ENCODE results near the gene PRKN. TPM values are rescaled to one million over a fixed set of nuclear protein-coding genes. Genes with fewer than 3 reads are reported as not detected.

Gene PRKN
- total and polyA plus RNA-seq, 5 donors from 2014 or later, result 0.24 to 3.7 (median 2.5) TPM

DNA sequence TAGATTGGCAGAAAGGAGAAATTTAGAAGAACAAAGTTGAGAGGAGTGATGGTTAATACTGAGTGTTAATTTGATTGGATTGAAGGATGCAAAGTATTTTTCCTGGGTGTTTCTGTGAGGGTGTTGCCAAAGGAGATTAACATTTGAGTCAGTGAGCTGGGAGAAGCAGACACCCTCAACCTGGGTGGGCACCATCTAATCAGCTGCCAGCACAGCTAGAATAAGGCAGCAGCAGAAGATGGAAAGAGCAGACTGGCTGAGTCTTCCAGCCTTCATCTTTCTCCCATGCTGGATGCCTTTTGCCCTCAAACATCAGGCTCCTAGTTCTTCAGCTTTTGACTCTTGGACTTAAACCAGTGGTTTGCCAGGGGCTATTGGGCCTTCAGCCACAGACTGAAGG lies 1016.1 kb downstream of the PRKN start:
- Mint-ChIP-seq H3K4me3 (no peak overlapping the region), H3K36me3 (no peaks in the 10 kb centered on the region), H3K4me1 (no peaks in the 10 kb centered on the region), H3K27me3 (no peaks in the 10 kb centered on the region), H3K27ac (no peak overlapping the region), H3K9me3 (peaks cover 0 to 6% (median 0%) of the 10 kb centered on the region in 7 donors)
- H3K4me3 ChIP-seq (ENCODE audit: low read depth, low read length), result no peak overlapping the region
- H3K27me3 ChIP-seq (ENCODE audit: control insufficient read depth, insufficient read depth, low read length), result no peaks in the 10 kb centered on the region
- no peak for ATAC-seq (ENCODE audit: low read depth in 2 of 2)
- no peak overlapping the region for H3K27ac ChIP-seq (ENCODE audit: insufficient read depth, low read length, poor library complexity, severe bottlenecking)
- DNase-seq, result no peak
- H3K9me3 ChIP-seq (ENCODE audit: control insufficient read depth in 2 of 2, low read length in 2 of 2), result no peaks in the 10 kb centered on the region
- H3K36me3 ChIP-seq (ENCODE audit: control insufficient read depth, insufficient read depth, low read length), result no peaks in the 10 kb centered on the region
- no peaks in the 10 kb centered on the region for H3K4me1 ChIP-seq (ENCODE audit: control insufficient read depth, insufficient read depth, low read length, poor library complexity, severe bottlenecking)

DNA sequence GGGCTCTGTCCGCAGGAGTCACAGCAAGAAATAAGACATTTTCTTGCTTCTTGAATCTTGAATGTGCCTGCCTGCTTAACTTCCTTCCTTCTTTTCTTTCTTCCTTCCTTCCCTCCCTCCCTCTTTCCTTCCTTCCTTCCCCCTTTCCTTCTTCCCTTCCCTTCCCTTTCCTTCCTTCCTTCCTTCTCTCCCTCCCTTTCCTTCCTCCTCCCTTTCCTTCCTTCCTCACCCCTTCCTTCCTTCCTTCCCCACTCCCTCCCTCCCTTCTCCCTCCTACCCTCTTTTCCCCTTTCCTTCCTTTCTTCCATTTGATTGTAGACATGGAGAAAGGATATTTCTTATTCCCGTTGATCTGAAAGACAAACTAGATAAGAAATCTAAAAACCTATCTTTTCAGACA lies 1016.9 kb downstream of the PRKN start:
- no peak for ATAC-seq (ENCODE audit: low read depth in 2 of 2)
- H3K36me3 ChIP-seq (ENCODE audit: control insufficient read depth, insufficient read depth, low read length), result no peaks in the 10 kb centered on the region
- no peak overlapping the region for H3K4me3 ChIP-seq (ENCODE audit: low read depth, low read length)
- H3K9me3 Mint-ChIP-seq, result peaks cover 0 to 6% (median 0%) of the 10 kb centered on the region in 7 donors
- no peaks in the 10 kb centered on the region for H3K4me1 Mint-ChIP-seq
- no peaks in the 10 kb centered on the region for H3K27me3 Mint-ChIP-seq
- no peaks in the 10 kb centered on the region for H3K27me3 ChIP-seq (ENCODE audit: control insufficient read depth, insufficient read depth, low read length)
- no peaks in the 10 kb centered on the region for H3K36me3 Mint-ChIP-seq
- DNase-seq, result no peak
- H3K27ac Mint-ChIP-seq, result no peak overlapping the region
- no peaks in the 10 kb centered on the region for H3K9me3 ChIP-seq (ENCODE audit: control insufficient read depth in 2 of 2, low read length in 2 of 2)
- no peak overlapping the region for H3K4me3 Mint-ChIP-seq
- no peak overlapping the region for H3K27ac ChIP-seq (ENCODE audit: insufficient read depth, low read length, poor library complexity, severe bottlenecking)
- H3K4me1 ChIP-seq (ENCODE audit: control insufficient read depth, insufficient read depth, low read length, poor library complexity, severe bottlenecking), result no peaks in the 10 kb centered on the region

DNA sequence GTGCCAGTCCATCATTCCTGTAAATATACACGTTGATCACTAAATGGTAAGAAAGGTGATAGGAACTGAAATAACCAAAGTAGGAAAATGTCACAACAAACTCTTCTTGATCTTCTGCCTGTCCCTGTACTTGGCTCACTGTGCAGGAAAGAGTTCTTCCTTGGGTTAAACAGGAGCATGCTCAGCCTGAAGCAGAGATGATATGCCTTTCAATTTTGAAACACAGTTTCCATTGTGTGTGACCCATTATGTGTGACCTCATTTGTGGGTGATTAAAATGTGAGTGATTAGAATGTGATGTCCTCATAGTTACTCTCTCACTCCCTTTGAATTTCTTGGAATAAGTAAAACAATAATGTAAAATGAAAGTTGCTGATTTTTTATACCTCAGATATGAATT lies 1026.5 kb downstream of the PRKN start:
- Histone ChIP-seq H3K4me3 (ENCODE audit: low read depth, low read length) (no peak overlapping the region), H3K9me3 (ENCODE audit: control insufficient read depth in 2 of 2, low read length in 2 of 2) (no peaks in the 10 kb centered on the region), H3K4me1 (ENCODE audit: control insufficient read depth, insufficient read depth, low read length, poor library complexity, severe bottlenecking) (no peaks in the 10 kb centered on the region), H3K27me3 (ENCODE audit: control insufficient read depth, insufficient read depth, low read length) (no peaks in the 10 kb centered on the region), H3K27ac (ENCODE audit: insufficient read depth, low read length, poor library complexity, severe bottlenecking) (no peak overlapping the region), H3K36me3 (ENCODE audit: control insufficient read depth, insufficient read depth, low read length) (no peaks in the 10 kb centered on the region)
- H3K27me3 Mint-ChIP-seq, result no peaks in the 10 kb centered on the region
- H3K4me3 Mint-ChIP-seq, result no peak overlapping the region
- H3K36me3 Mint-ChIP-seq, result no peaks in the 10 kb centered on the region
- no peaks in the 10 kb centered on the region for H3K4me1 Mint-ChIP-seq
- H3K9me3 Mint-ChIP-seq, result peaks cover 0 to 4% (median 1%) of the 10 kb centered on the region in 7 donors
- no peak overlapping the region for H3K27ac Mint-ChIP-seq
- no peak for DNase-seq
- ATAC-seq (ENCODE audit: low read depth in 2 of 2), result no peak

DNA sequence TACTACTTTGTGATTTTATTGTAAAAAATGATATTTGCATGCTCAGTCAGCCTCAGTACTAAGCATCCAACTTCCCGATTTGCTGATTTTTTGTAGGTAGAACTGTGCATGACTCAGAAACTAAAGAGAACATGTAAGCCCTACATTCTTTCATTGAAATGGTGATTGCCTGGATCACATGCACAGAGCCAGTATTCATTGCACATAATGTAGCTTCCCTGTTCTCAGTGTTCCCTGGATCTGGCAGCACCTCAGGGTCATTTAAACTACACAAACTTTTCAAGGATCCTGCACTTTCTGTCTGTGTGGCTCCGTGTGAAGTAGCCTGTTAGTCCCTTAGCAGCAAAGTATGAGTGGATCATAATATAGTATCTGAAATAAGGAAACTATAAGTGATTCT lies 1030.8 kb downstream of the PRKN start:
- DNase-seq (no peak), ATAC-seq (ENCODE audit: low read depth in 2 of 2) (no peak)
- Mint-ChIP-seq H3K9me3 (peaks cover 0 to 3% (median 0%) of the 10 kb centered on the region in 7 donors), H3K4me3 (no peak overlapping the region), H3K36me3 (no peaks in the 10 kb centered on the region), H3K4me1 (no peaks in the 10 kb centered on the region), H3K27me3 (peaks cover 5% of the 10 kb centered on the region), H3K27ac (no peak overlapping the region)
- Histone ChIP-seq H3K27me3 (ENCODE audit: control insufficient read depth, insufficient read depth, low read length) (no peaks in the 10 kb centered on the region), H3K9me3 (ENCODE audit: control insufficient read depth in 2 of 2, low read length in 2 of 2) (no peaks in the 10 kb centered on the region), H3K36me3 (ENCODE audit: control insufficient read depth, insufficient read depth, low read length) (no peaks in the 10 kb centered on the region), H3K4me1 (ENCODE audit: control insufficient read depth, insufficient read depth, low read length, poor library complexity, severe bottlenecking) (no peaks in the 10 kb centered on the region), H3K4me3 (ENCODE audit: low read depth, low read length) (no peak overlapping the region), H3K27ac (ENCODE audit: insufficient read depth, low read length, poor library complexity, severe bottlenecking) (no peak overlapping the region)

DNA sequence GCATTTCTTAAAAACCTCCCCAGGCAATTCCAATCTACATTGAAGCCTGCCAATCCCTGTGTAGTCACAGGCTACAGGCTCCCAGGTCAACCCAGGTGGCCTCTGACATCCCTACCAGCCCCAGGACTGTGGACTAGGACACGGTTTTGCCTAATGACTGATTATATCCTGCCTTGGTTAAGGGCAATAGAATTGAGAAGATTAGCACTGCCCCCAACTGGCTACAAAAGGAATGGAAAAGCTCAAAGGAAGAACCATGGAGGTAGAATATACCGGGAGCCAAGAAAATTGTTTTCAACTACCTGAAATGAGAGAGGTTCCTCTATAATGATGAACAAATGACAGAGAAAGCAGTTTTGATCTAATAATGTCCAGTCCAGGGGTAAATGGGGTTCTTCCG lies 1032.6 kb downstream of the PRKN start:
- H3K4me3 ChIP-seq (ENCODE audit: low read depth, low read length), result no peak overlapping the region
- H3K9me3 ChIP-seq (ENCODE audit: control insufficient read depth in 2 of 2, low read length in 2 of 2), result no peaks in the 10 kb centered on the region
- H3K27ac ChIP-seq (ENCODE audit: insufficient read depth, low read length, poor library complexity, severe bottlenecking), result no peak overlapping the region
- no peaks in the 10 kb centered on the region for H3K27me3 ChIP-seq (ENCODE audit: control insufficient read depth, insufficient read depth, low read length)
- no peaks in the 10 kb centered on the region for H3K4me1 Mint-ChIP-seq
- no peak overlapping the region for H3K4me3 Mint-ChIP-seq
- no peak overlapping the region for H3K27ac Mint-ChIP-seq
- ATAC-seq (ENCODE audit: low read depth in 2 of 2) (no peak), DNase-seq (peak in 1 of 3 donors; percentile 25)
- no peaks in the 10 kb centered on the region for H3K36me3 ChIP-seq (ENCODE audit: control insufficient read depth, insufficient read depth, low read length)
- H3K9me3 Mint-ChIP-seq, result peaks cover 0 to 4% (median 0%) of the 10 kb centered on the region in 7 donors
- no peaks in the 10 kb centered on the region for H3K36me3 Mint-ChIP-seq
- H3K4me1 ChIP-seq (ENCODE audit: control insufficient read depth, insufficient read depth, low read length, poor library complexity, severe bottlenecking), result no peaks in the 10 kb centered on the region
- H3K27me3 Mint-ChIP-seq, result peaks cover 5% of the 10 kb centered on the region

DNA sequence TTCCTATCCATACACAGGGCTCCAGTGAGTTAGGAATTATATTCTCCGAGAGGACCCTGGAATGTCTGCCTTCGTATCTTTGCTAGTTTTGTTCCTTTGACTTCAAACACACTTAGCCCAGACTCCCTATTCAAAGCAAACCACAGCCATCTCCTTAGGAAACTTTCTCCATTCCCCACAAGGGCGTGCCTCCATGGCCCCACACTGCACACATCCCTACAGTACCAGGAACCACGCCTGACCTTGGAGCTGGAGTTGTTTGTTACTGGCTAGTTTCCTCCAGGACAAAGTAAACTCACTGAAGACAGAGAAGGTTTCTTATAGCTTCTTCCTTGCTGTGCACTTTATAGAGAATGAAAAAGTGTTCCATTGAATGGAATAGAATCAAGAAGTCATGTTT lies 1040.9 kb downstream of the PRKN start:
- ATAC-seq (ENCODE audit: low read depth in 2 of 2) (no peak), DNase-seq (no peak)
- Mint-ChIP-seq H3K27ac (no peak overlapping the region), H3K27me3 (no peaks in the 10 kb centered on the region), H3K4me1 (peaks cover 0 to 2% (median 0%) of the 10 kb centered on the region in 4 donors), H3K4me3 (no peak overlapping the region), H3K9me3 (peaks cover 0 to 6% (median 0%) of the 10 kb centered on the region in 7 donors), H3K36me3 (peaks cover 4% of the 10 kb centered on the region)
- no peak overlapping the region for H3K27ac ChIP-seq (ENCODE audit: insufficient read depth, low read length, poor library complexity, severe bottlenecking)
- no peak overlapping the region for H3K4me3 ChIP-seq (ENCODE audit: low read depth, low read length)
- H3K4me1 ChIP-seq (ENCODE audit: control insufficient read depth, insufficient read depth, low read length, poor library complexity, severe bottlenecking), result no peaks in the 10 kb centered on the region
- no peaks in the 10 kb centered on the region for H3K9me3 ChIP-seq (ENCODE audit: control insufficient read depth in 2 of 2, low read length in 2 of 2)
- no peaks in the 10 kb centered on the region for H3K36me3 ChIP-seq (ENCODE audit: control insufficient read depth, insufficient read depth, low read length)
- H3K27me3 ChIP-seq (ENCODE audit: control insufficient read depth, insufficient read depth, low read length), result no peaks in the 10 kb centered on the region

DNA sequence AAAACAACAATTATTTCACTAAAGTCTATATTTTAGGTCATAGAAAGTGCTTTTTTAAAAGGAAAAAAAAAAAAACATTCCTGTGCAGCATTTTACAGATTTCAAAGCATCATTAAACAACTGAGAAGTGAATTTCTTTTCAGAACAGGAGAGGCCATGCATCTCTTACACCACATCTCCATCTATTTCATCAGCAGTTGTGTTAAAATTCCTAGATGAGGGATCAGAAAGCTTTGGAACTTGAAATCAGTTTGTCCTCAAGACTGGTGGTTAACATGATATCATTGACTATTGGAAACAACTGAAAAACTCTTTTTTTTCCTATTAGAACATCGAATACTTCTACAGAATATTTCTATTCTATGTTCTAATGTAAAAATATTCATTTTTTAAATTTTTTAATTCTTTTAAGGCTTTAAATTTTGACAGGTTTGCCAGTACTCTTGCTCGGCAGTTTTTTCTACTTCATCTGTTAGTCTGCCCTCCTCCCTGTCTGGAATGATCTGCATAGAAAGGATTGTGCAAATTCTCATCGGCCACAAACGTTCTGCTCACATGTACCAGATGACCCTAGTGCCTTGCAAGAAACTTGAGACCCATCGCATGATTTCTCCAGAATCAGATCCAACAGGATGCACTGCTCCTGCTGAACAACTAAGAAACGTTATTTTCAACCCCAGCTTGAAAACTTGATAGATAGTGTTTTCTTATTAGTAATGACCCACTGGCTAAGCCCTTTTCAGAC lies 1042.7 kb downstream of the PRKN start:
- Mint-ChIP-seq H3K9me3 (peaks cover 0 to 6% (median 0%) of the 10 kb centered on the region in 7 donors), H3K4me3 (no peak overlapping the region), H3K4me1 (peaks cover 0 to 2% (median 0%) of the 10 kb centered on the region in 4 donors), H3K27ac (no peak overlapping the region), H3K36me3 (peaks cover 4% of the 10 kb centered on the region), H3K27me3 (no peaks in the 10 kb centered on the region)
- ATAC-seq (ENCODE audit: low read depth in 2 of 2) (no peak), DNase-seq (no peak)
- Histone ChIP-seq H3K4me3 (ENCODE audit: low read depth, low read length) (no peak overlapping the region), H3K27ac (ENCODE audit: insufficient read depth, low read length, poor library complexity, severe bottlenecking) (no peak overlapping the region), H3K9me3 (ENCODE audit: control insufficient read depth in 2 of 2, low read length in 2 of 2) (no peaks in the 10 kb centered on the region), H3K36me3 (ENCODE audit: control insufficient read depth, insufficient read depth, low read length) (no peaks in the 10 kb centered on the region), H3K4me1 (ENCODE audit: control insufficient read depth, insufficient read depth, low read length, poor library complexity, severe bottlenecking) (no peaks in the 10 kb centered on the region), H3K27me3 (ENCODE audit: control insufficient read depth, insufficient read depth, low read length) (no peaks in the 10 kb centered on the region)

DNA sequence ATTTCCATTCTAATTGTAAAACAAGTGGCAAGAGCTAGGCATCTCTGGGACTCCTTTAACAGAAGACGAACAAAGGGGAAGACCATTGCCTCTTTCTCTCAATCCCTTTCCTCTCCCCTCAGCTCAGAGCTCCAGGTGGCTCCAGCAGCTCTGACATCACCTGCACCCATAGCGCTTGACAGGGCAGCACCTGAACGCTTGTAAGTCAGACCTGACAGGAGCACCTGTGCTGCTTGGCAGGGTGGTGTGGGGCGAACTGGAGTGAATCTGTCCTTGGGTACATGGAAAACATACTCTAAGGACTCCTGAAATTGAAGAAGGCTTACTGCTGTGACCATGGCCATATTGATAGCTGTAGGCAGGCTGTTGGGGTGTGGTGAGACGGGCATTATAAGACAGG lies 1044.2 kb downstream of the PRKN start:
- no peak overlapping the region for H3K27ac Mint-ChIP-seq
- H3K27ac ChIP-seq (ENCODE audit: insufficient read depth, low read length, poor library complexity, severe bottlenecking), result no peak overlapping the region
- no peak overlapping the region for H3K4me3 ChIP-seq (ENCODE audit: low read depth, low read length)
- DNase-seq, result no peak
- no peaks in the 10 kb centered on the region for H3K4me1 ChIP-seq (ENCODE audit: control insufficient read depth, insufficient read depth, low read length, poor library complexity, severe bottlenecking)
- no peaks in the 10 kb centered on the region for H3K36me3 ChIP-seq (ENCODE audit: control insufficient read depth, insufficient read depth, low read length)
- peaks cover 0 to 2% (median 0%) of the 10 kb centered on the region in 4 donors for H3K4me1 Mint-ChIP-seq
- no peaks in the 10 kb centered on the region for H3K27me3 ChIP-seq (ENCODE audit: control insufficient read depth, insufficient read depth, low read length)
- H3K9me3 Mint-ChIP-seq, result peaks cover 0 to 6% (median 0%) of the 10 kb centered on the region in 7 donors
- peaks cover 4% of the 10 kb centered on the region for H3K36me3 Mint-ChIP-seq
- no peaks in the 10 kb centered on the region for H3K9me3 ChIP-seq (ENCODE audit: control insufficient read depth in 2 of 2, low read length in 2 of 2)
- ATAC-seq (ENCODE audit: low read depth in 2 of 2), result no peak
- no peak overlapping the region for H3K4me3 Mint-ChIP-seq
- H3K27me3 Mint-ChIP-seq, result no peaks in the 10 kb centered on the region
